IMR-90 (cell line): ENCODE measurements around the gene WWC2.

ENCODE experiments used
- BHLHE40 ChIP-seq: fragments of 150-350 bp; IDR thresholded peaks from 2 replicates; pipeline ENCODE4 v1.6.1; 2016; ENCODE audit warnings: mild to moderate bottlenecking, low read depth, low read length
- CEBPB ChIP-seq: IDR thresholded peaks from 2 replicates; pipeline ENCODE4 v1.6.1; 2012; ENCODE audit warnings: low read depth, low read length, improper control_type of control experiment
- FOS ChIP-seq: fragments of 150-350 bp; IDR thresholded peaks from 2 replicates; pipeline ENCODE4 v1.6.1; 2016; ENCODE audit warnings: low read depth, low read length
- MAFK ChIP-seq: IDR thresholded peaks from 2 replicates; pipeline ENCODE4 v1.6.1; 2012; ENCODE audit warnings: low read depth, low read length, improper control_type of control experiment
- MAZ ChIP-seq: IDR thresholded peaks from 2 replicates; pipeline ENCODE4 v1.6.1; 2012; ENCODE audit warnings: low read depth, mild to moderate bottlenecking, low read length, improper control_type of control experiment, moderate library complexity, borderline replicate concordance
- POLR2A ChIP-seq: IDR thresholded peaks from 2 replicates; pipeline ENCODE4 v1.6.1; 2012; ENCODE audit warnings: mild to moderate bottlenecking, low read depth, low read length
- RAD21 ChIP-seq: IDR thresholded peaks from 2 replicates; pipeline ENCODE4 v1.6.1; 2012; ENCODE audit warnings: low read length, improper control_type of control experiment
- RFX5 ChIP-seq: IDR thresholded peaks from 2 replicates; pipeline ENCODE4 v1.8.0; 2012; ENCODE audit warnings: low read depth, mild to moderate bottlenecking, low read length, moderate library complexity
- TF ChIP-seq, protein P1 (sequence below): conservative IDR thresholded peaks from 2 replicates; pipeline ENCODE4 v1.5.1; 2012; ENCODE audit warnings: mild to moderate bottlenecking, low read depth, low read length, improper control_type of control experiment
- TF ChIP-seq, protein P2 (sequence below): fragments of 150-350 bp; IDR thresholded peaks from 2 replicates; pipeline ENCODE4 v1.6.1; 2017; ENCODE audit warnings: mild to moderate bottlenecking, antibody characterized with exemption, low read length, low read depth
- TF ChIP-seq, protein P3 (sequence below): fragments of 150-350 bp; IDR thresholded peaks from 2 replicates; pipeline ENCODE4 v1.6.1; 2016; ENCODE audit warnings: low read depth, mild to moderate bottlenecking, low read length, moderate library complexity, borderline replicate concordance

DNA sequence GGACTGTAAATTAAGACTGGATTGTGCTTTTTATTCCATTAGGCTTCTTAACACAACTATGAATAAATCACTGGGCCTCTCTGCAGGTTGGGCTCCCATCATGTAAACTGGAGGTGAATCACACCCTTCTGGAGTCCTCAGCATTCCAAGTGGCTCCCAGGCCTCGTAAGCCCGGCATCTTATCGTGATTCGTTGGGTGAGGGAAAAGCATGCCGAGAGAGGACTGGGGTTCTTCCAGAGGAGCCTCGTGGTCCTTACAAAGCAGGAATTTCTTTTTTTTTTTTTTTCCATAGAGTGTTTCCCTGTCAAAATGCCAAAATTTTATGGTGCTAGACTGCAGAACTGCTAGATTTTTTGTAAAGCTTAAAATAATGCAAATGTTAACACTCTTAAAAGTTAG lies 201.0 kb downstream of the WWC2 start:
- no peak for TF ChIP-seq MAZ
- TF ChIP-seq, protein P1, sequence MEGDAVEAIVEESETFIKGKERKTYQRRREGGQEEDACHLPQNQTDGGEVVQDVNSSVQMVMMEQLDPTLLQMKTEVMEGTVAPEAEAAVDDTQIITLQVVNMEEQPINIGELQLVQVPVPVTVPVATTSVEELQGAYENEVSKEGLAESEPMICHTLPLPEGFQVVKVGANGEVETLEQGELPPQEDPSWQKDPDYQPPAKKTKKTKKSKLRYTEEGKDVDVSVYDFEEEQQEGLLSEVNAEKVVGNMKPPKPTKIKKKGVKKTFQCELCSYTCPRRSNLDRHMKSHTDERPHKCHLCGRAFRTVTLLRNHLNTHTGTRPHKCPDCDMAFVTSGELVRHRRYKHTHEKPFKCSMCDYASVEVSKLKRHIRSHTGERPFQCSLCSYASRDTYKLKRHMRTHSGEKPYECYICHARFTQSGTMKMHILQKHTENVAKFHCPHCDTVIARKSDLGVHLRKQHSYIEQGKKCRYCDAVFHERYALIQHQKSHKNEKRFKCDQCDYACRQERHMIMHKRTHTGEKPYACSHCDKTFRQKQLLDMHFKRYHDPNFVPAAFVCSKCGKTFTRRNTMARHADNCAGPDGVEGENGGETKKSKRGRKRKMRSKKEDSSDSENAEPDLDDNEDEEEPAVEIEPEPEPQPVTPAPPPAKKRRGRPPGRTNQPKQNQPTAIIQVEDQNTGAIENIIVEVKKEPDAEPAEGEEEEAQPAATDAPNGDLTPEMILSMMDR, result no peak
- TF ChIP-seq FOS, result no peak
- no peak for TF ChIP-seq MAFK
- TF ChIP-seq POLR2A, result no peak
- TF ChIP-seq CEBPB, result no peak
- TF ChIP-seq BHLHE40, result no peak
- TF ChIP-seq, protein P2, sequence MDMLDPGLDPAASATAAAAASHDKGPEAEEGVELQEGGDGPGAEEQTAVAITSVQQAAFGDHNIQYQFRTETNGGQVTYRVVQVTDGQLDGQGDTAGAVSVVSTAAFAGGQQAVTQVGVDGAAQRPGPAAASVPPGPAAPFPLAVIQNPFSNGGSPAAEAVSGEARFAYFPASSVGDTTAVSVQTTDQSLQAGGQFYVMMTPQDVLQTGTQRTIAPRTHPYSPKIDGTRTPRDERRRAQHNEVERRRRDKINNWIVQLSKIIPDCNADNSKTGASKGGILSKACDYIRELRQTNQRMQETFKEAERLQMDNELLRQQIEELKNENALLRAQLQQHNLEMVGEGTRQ, result no peak
- no peak for TF ChIP-seq RAD21
- TF ChIP-seq, protein P3, sequence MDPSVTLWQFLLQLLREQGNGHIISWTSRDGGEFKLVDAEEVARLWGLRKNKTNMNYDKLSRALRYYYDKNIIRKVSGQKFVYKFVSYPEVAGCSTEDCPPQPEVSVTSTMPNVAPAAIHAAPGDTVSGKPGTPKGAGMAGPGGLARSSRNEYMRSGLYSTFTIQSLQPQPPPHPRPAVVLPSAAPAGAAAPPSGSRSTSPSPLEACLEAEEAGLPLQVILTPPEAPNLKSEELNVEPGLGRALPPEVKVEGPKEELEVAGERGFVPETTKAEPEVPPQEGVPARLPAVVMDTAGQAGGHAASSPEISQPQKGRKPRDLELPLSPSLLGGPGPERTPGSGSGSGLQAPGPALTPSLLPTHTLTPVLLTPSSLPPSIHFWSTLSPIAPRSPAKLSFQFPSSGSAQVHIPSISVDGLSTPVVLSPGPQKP, result no peak
- TF ChIP-seq RFX5, result no peak
